ENCODE results near the gene FTO. TPM values are rescaled to one million over a fixed set of nuclear protein-coding genes. Genes with fewer than 3 reads are reported as not detected.

FTO gene
- total RNA-seq, 4 donors from 2014 or later, result 62.0 to 90.1 (median 75.1) TPM

DNA sequence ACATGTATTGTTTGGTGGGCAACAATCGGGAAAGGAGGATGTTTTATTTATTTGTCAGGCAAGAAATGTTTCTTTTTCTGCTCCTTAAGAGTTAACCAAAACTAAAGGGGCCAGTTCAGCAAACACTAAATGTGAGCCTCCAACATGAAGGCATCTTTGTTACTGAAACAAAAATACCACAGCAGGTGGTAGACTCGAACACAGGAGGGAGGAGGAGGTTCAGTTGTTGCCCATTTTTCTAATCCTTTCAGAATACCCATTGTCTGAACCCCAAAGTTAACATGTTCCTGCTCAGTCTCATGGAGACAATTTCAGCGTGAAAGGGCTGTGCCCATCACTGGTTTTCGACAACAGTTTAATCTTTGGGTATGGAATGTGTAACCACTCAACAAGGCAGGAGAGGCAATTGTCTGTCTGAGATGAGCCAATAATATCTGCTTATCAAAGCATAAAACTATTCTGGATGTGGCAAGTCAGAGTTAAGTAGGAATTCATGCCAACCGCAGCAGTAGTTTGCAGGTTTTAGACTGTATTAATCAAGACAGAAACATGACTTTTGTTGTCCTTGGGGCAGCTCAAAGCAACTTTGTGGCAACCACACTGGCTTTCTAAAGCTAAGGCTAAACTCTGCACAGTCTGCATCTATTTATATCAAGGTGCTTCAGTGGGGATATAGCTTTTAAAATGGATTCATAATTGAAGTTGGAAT is 211.7 kb downstream of the FTO start:
- H3K4me3 ChIP-seq, result no peak overlapping the region
- H3K36me3 ChIP-seq, result no peaks in the 10 kb centered on the region
- intact Hi-C loops (cut with DNase I; ENCODE audit: low total_unique reads) (no loop called here), in situ Hi-C loops (cut with MboI; ENCODE audit: low sequenced_read_pairs in 4 of 4) (no loop called here)
- no peak overlapping the region for H3K27ac ChIP-seq
- H3K4me1 ChIP-seq, result peaks cover 12 to 30% of the 10 kb centered on the region in 2 donors
- no peak for TF ChIP-seq POLR2A (IDR thresholded peaks at IDR 0.05)
- TF ChIP-seq, protein P1, sequence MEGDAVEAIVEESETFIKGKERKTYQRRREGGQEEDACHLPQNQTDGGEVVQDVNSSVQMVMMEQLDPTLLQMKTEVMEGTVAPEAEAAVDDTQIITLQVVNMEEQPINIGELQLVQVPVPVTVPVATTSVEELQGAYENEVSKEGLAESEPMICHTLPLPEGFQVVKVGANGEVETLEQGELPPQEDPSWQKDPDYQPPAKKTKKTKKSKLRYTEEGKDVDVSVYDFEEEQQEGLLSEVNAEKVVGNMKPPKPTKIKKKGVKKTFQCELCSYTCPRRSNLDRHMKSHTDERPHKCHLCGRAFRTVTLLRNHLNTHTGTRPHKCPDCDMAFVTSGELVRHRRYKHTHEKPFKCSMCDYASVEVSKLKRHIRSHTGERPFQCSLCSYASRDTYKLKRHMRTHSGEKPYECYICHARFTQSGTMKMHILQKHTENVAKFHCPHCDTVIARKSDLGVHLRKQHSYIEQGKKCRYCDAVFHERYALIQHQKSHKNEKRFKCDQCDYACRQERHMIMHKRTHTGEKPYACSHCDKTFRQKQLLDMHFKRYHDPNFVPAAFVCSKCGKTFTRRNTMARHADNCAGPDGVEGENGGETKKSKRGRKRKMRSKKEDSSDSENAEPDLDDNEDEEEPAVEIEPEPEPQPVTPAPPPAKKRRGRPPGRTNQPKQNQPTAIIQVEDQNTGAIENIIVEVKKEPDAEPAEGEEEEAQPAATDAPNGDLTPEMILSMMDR (IDR thresholded peaks at IDR 0.05 in 4 of 5, conservative IDR thresholded peaks at IDR 0.05 in 1 of 5), result no peak
- H3K9me3 ChIP-seq, result no peaks in the 10 kb centered on the region
- no peak for DNase-seq
- no peak for ATAC-seq
- no peaks in the 10 kb centered on the region for H3K27me3 ChIP-seq

DNA sequence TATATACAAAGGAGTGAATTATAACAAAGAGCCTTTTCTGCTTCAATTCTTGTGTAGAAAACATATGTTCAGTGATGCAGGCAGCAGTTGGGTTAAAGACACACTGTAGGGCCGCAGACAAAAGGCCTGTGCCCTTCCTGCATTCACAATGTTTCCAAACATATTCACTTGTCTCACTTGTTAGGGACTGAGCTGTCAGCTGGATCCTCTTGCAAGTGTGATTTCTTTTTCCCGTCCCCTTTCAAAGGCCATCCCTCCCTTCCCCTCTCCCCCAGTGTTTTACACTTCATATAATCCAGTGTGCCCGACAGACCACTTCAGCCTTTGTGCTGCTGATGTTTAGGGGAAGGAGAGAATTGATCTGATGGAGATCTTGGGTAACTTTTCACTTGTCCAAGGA is 217.0 kb downstream of the FTO start:
- H3K27ac ChIP-seq, result no peak overlapping the region
- ATAC-seq (no peak), DNase-seq (no peak)
- H3K36me3 ChIP-seq, result no peaks in the 10 kb centered on the region
- no peaks in the 10 kb centered on the region for H3K4me1 ChIP-seq
- no peaks in the 10 kb centered on the region for H3K27me3 ChIP-seq
- TF ChIP-seq POLR2A (IDR thresholded peaks at IDR 0.05), result no peak
- TF ChIP-seq, protein P1 (IDR thresholded peaks at IDR 0.05 in 4 of 5, conservative IDR thresholded peaks at IDR 0.05 in 1 of 5), result no peak
- no peaks in the 10 kb centered on the region for H3K9me3 ChIP-seq
- in situ Hi-C loops (cut with MboI; ENCODE audit: low sequenced_read_pairs in 4 of 4), result no loop called here
- no peak overlapping the region for H3K4me3 ChIP-seq
- intact Hi-C loops (cut with DNase I; ENCODE audit: low total_unique reads), result no loop called here

- Histone ChIP-seq H3K9me3 (no peaks in the 10 kb centered on the region), H3K27ac (no peak overlapping the region), H3K4me1 (no peaks in the 10 kb centered on the region), H3K27me3 (no peaks in the 10 kb centered on the region), H3K4me3 (no peak overlapping the region), H3K36me3 (no peaks in the 10 kb centered on the region)
- ATAC-seq (no peak), DNase-seq (no peak)
- intact Hi-C loops (cut with DNase I; ENCODE audit: low total_unique reads) (no loop called here), in situ Hi-C loops (cut with MboI; ENCODE audit: low sequenced_read_pairs in 4 of 4) (no loop called here)
- TF ChIP-seq, protein P1 (IDR thresholded peaks at IDR 0.05 in 4 of 5, conservative IDR thresholded peaks at IDR 0.05 in 1 of 5), result no peak
- TF ChIP-seq POLR2A (IDR thresholded peaks at IDR 0.05), result no peak
Measured at GRCh38 chr16:53922067-53922806, 218.3 kb downstream of the FTO start.

DNA sequence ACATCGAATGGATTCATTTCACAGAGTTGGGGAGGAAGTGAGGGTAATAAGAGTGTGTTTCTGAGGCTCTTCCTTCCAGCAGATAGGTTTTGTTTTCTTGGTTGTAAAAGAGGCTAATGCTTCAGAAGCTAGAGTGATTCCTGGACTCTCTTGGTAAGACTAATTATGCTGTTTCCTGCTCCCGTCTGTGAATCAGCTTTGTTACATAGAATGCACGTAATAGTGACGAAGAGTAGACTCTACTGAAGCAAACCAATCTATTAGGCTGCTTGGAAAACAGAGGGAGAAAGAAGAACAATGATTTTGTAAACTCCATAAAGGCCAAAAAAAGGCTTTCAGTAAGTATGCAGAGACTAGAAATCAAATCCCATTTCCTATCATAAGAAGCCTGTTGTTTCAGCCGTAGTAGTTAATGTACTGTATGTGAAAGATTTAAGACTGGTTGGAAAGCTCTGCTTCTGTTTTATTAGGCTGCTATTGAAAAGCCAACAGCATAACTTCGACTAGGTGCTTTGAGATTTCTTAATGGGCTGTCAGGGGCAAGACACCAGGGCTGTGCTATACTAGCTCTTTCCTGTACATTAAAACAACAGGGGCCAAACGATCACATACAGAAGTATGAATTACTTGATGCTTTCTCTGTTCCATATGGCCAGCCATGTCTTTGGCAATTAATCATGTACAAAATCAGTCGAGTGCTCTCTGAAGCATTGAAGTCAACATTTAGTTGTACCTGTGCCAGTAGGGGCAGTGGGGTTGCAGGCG is 219.0 kb downstream of the FTO start:
- Histone ChIP-seq H3K4me1 (peaks cover 0 to 5% of the 10 kb centered on the region in 2 donors), H3K9me3 (no peaks in the 10 kb centered on the region), H3K27ac (no peak overlapping the region), H3K27me3 (no peaks in the 10 kb centered on the region), H3K36me3 (no peaks in the 10 kb centered on the region), H3K4me3 (no peak overlapping the region)
- intact Hi-C loops (cut with DNase I; ENCODE audit: low total_unique reads) (no loop called here), in situ Hi-C loops (cut with MboI; ENCODE audit: low sequenced_read_pairs in 4 of 4) (no loop called here)
- no peak for DNase-seq
- TF ChIP-seq, protein P1 (IDR thresholded peaks at IDR 0.05 in 4 of 5, conservative IDR thresholded peaks at IDR 0.05 in 1 of 5), result no peak
- TF ChIP-seq POLR2A (IDR thresholded peaks at IDR 0.05), result no peak
- no peak for ATAC-seq

Data from gastrocnemius medialis (tissue), 4 donors.